Gastrocnemius medialis (tissue), 4 donors: ENCODE measurements around the gene PDZK1IP1.

Source experiments
- POLR2A ChIP-seq, 2 donors: fragments of 450-650 bp; IDR thresholded peaks; one replicate each; pipeline ENCODE4 v1.6.1; 2017; ENCODE audit warnings: antibody characterized with exemption in 2 of 2, mild to moderate bottlenecking in 2 of 2, moderate library complexity in 2 of 2
- TF ChIP-seq, protein P1 (sequence below), 5 experiments: fragments of 450-650 bp in 3 of 5; fragments of 200-600 bp in 2 of 5; sonication (generic) in 2 of 5; IDR thresholded peaks in 4 of 5; conservative IDR thresholded peaks in 1 of 5; 1 replicate in 4 of 5; 2 replicates in 1 of 5; pipeline ENCODE4 v1.5.1; 2016 to 2019; ENCODE audit warnings: antibody characterized with exemption in 5 of 5, mild to moderate bottlenecking in 3 of 5, moderate library complexity in 3 of 5

DNA sequence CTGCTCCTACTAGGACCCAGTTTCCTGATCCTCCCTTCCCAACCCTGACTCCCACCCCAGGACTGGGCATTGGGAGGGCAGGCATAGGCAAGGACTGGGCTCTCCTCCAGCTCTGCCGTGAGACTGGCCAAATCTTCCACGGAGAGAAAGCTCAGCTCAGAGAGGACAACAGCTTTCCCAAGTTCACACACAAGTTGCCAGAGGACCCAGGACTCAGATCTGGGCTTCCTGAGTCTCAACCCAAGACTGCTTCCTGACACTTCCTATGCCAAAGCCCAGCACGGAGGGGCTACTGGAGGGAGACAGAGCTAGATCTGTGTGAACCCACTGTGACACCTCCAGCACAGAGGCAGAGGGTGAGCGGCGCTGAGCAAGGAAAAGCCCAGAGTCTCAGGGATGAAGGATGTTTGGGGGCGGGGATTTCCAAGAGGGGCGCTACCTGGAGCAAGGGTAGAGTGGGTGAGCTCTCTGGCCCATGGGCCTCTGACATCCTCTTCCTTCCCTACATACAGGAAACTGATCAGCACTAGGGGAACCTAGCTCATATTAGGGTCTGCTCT is 7.1 kb downstream of the PDZK1IP1 start:
- TF ChIP-seq, protein P1, sequence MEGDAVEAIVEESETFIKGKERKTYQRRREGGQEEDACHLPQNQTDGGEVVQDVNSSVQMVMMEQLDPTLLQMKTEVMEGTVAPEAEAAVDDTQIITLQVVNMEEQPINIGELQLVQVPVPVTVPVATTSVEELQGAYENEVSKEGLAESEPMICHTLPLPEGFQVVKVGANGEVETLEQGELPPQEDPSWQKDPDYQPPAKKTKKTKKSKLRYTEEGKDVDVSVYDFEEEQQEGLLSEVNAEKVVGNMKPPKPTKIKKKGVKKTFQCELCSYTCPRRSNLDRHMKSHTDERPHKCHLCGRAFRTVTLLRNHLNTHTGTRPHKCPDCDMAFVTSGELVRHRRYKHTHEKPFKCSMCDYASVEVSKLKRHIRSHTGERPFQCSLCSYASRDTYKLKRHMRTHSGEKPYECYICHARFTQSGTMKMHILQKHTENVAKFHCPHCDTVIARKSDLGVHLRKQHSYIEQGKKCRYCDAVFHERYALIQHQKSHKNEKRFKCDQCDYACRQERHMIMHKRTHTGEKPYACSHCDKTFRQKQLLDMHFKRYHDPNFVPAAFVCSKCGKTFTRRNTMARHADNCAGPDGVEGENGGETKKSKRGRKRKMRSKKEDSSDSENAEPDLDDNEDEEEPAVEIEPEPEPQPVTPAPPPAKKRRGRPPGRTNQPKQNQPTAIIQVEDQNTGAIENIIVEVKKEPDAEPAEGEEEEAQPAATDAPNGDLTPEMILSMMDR (IDR thresholded peaks at IDR 0.05 in 4 of 5, conservative IDR thresholded peaks at IDR 0.05 in 1 of 5) = no peak
- TF ChIP-seq POLR2A (IDR thresholded peaks at IDR 0.05) = no peak
